Transverse colon (tissue), 4 donors: ENCODE measurements around the gene PCP4. TPM values are rescaled to one million over a fixed set of nuclear protein-coding genes. Genes with fewer than 3 reads are reported as not detected.

ENCODE experiments used
- DNase-seq: peaks from one replicate; pipeline ENCODE4 v3.0.0-alpha.2; 2019
- H3K27ac ChIP-seq, 4 donors: fragments of 200-600 bp; sonication (generic); 2 replicates each; pipeline ENCODE4 v1.5.1; 2016 to 2018; ENCODE audit warnings: inconsistent platforms in 4 of 4
- H3K27me3 ChIP-seq: fragments of 200-600 bp; sonication (generic); 2 replicates; pipeline ENCODE4 v1.5.1; 2017; ENCODE audit warnings: inconsistent platforms
- H3K36me3 ChIP-seq, 4 donors: fragments of 200-600 bp; sonication (generic); 2 replicates each; pipeline ENCODE4 v1.5.1; 2017 to 2019; ENCODE audit warnings: inconsistent platforms in 4 of 4
- H3K4me1 ChIP-seq, 4 donors: fragments of 200-600 bp; sonication (generic); 2 replicates each; pipeline ENCODE4 v1.5.1; 2017 to 2020; ENCODE audit warnings: inconsistent platforms in 4 of 4
- H3K4me3 ChIP-seq, 4 donors: fragments of 200-600 bp; sonication (generic); 1 replicate in 1 of 4; 2 replicates in 3 of 4; pipeline versions ENCODE4 v1.5.1 to v1.6.1; 2017 to 2019; ENCODE audit warnings: inconsistent platforms in 4 of 4
- H3K9me3 ChIP-seq, 2 donors: fragments of 200-600 bp; sonication (generic); 2 replicates each; pipeline ENCODE4 v1.5.1; 2017 to 2019; ENCODE audit warnings: inconsistent platforms in 2 of 2
- CTCF ChIP-seq, 5 experiments: fragments of 200-600 bp in 3 of 5; fragments of 450-650 bp in 2 of 5; sonication (generic) in 3 of 5; IDR thresholded peaks; 1 replicate in 2 of 5; 2 replicates in 3 of 5; pipeline ENCODE4 v1.5.1; 2016 to 2017; ENCODE audit warnings: antibody characterized with exemption in 5 of 5, inconsistent platforms in 3 of 5, mild to moderate bottlenecking in 2 of 5, moderate library complexity in 1 of 5
- EP300 ChIP-seq: sonication (generic); formaldehyde crosslinking; IDR thresholded peaks from one replicate; pipeline ENCODE4 v1.6.1; 2017; ENCODE audit warnings: antibody characterized with exemption, low read depth
- POLR2A ChIP-seq: fragments of 450-650 bp; IDR thresholded peaks from one replicate; pipeline ENCODE4 v1.6.1; 2016; ENCODE audit warnings: antibody characterized with exemption, mild to moderate bottlenecking, moderate library complexity
- POLR2AphosphoS5 ChIP-seq, 3 donors: sonication (generic); formaldehyde crosslinking; IDR thresholded peaks; one replicate each; pipeline ENCODE4 v1.6.1; 2016; ENCODE audit warnings: antibody characterized with exemption in 3 of 3
- WGBS, 2 donors: methylation state at CpG; one replicate each; pipeline ENCODE4 v1.1.5; 2018; ENCODE audit warnings: low coverage in 1 of 2; 5-methylcytosine and 5-hydroxymethylcytosine counted together
- in situ Hi-C, 4 donors: fragments of 200-750 bp; cut with MboI; loops; one replicate each; pipeline versions ENCODE4 v1.15.0 to v1.15.1; 2017; ENCODE audit warnings: low sequenced_read_pairs in 3 of 4, low pct_ligation_motif_present in 1 of 4, low pct_unique_long_range_greater_than_20kb in 1 of 4
- intact Hi-C: fragments of 100-400 bp; cut with DNase I; formaldehyde crosslinking; loops from one replicate; pipeline ENCODE4 v1.15.1; 2023; ENCODE audit warnings: low total_unique reads
- total RNA-seq, 4 donors: library from RNA; depleted of rRNA; stranded (reverse); fragments of >200 nt; gene quantifications; one replicate each; pipeline ENCODE4 v1.1.0, GENCODE V29; 2016

PCP4 gene
- total RNA-seq, 4 donors from 2014 or later: 8.9 to 17.3 (median 13.1) TPM; not detected in 1

- intact Hi-C loops (no loop called here), in situ Hi-C loops (no loop called here)
- no peak for DNase-seq
- WGBS, 2 donors: 67% methylated on average over 1 of the region's 1 CpG; no CpG with 5 or more reads in 1 of the 2 donors
- no peaks in the 10 kb centered on the region for H3K27me3 ChIP-seq
- peaks cover 4 to 7% of the 10 kb centered on the region in 2 donors for H3K9me3 ChIP-seq
- no peaks in the 10 kb centered on the region for H3K4me1 ChIP-seq
- no peaks in the 10 kb centered on the region for H3K36me3 ChIP-seq
- H3K4me3 ChIP-seq: no peak overlapping the region
- TF ChIP-seq POLR2AphosphoS5 (IDR thresholded peaks at IDR 0.05): no peak
- TF ChIP-seq POLR2A: no peak
- TF ChIP-seq CTCF (IDR thresholded peaks at IDR 0.05): no peak
- no peak for TF ChIP-seq EP300
- H3K27ac ChIP-seq: no peak overlapping the region
Observed at GRCh38 chr21:39961251-39961650, 94.0 kb downstream of the PCP4 start.

GRCh38 chr21:39965026-39965425 lies 97.8 kb downstream of the PCP4 start:
- H3K27me3 ChIP-seq: no peaks in the 10 kb centered on the region
- H3K36me3 ChIP-seq: no peaks in the 10 kb centered on the region
- no peak overlapping the region for H3K27ac ChIP-seq
- in situ Hi-C loops (no loop called here), intact Hi-C loops (no loop called here)
- TF ChIP-seq POLR2AphosphoS5 (IDR thresholded peaks at IDR 0.05) (no peak), EP300 (no peak), CTCF (IDR thresholded peaks at IDR 0.05) (no peak), POLR2A (no peak)
- 46 to 95% methylated on average over 1 of the region's 1 CpG for WGBS, 2 donors
- no peak overlapping the region for H3K4me3 ChIP-seq
- peaks cover 4% of the 10 kb centered on the region in 2 donors for H3K9me3 ChIP-seq
- no peak for DNase-seq
- H3K4me1 ChIP-seq: no peaks in the 10 kb centered on the region

- in situ Hi-C loops: no loop called here
- 72% methylated on average over 3 of the region's 3 CpGs; no CpG with 5 or more reads in 1 of the 2 donors for WGBS, 2 donors
Observed at GRCh38 chr21:39966786-39967185, 99.5 kb downstream of the PCP4 start.

GRCh38 chr21:39968010-39968409 lies 100.8 kb downstream of the PCP4 start:
- in situ Hi-C loops: no loop called here

More at GRCh38 chr21:39966786-39967185, 99.5 kb downstream of the PCP4 start:
- no peaks in the 10 kb centered on the region for H3K9me3 ChIP-seq
- H3K4me1 ChIP-seq: no peaks in the 10 kb centered on the region
- intact Hi-C loops: no loop called here
- no peak for DNase-seq
- H3K4me3 ChIP-seq: no peak overlapping the region
- no peak for TF ChIP-seq EP300
- no peak for TF ChIP-seq CTCF (IDR thresholded peaks at IDR 0.05)
- TF ChIP-seq POLR2AphosphoS5 (IDR thresholded peaks at IDR 0.05): no peak
- TF ChIP-seq POLR2A: no peak
- no peaks in the 10 kb centered on the region for H3K27me3 ChIP-seq
- no peak overlapping the region for H3K27ac ChIP-seq
- no peaks in the 10 kb centered on the region for H3K36me3 ChIP-seq

More at GRCh38 chr21:39968010-39968409, 100.8 kb downstream of the PCP4 start:
- H3K27ac ChIP-seq: no peak overlapping the region
- WGBS, 2 donors: 86 to 100% methylated on average over 1 to 2 of the region's 2 CpGs
- no peak for DNase-seq
- no peaks in the 10 kb centered on the region for H3K4me1 ChIP-seq
- H3K4me3 ChIP-seq: no peak overlapping the region
- TF ChIP-seq POLR2AphosphoS5 (IDR thresholded peaks at IDR 0.05) (no peak), CTCF (IDR thresholded peaks at IDR 0.05) (no peak)
- no peaks in the 10 kb centered on the region for H3K27me3 ChIP-seq
- H3K36me3 ChIP-seq: no peaks in the 10 kb centered on the region
- intact Hi-C loops: no loop called here
- no peaks in the 10 kb centered on the region for H3K9me3 ChIP-seq
